Uterus (tissue), 2 donors: ENCODE measurements around the gene KIF26B.

ENCODE experiments used
- POLR2A ChIP-seq, 2 donors: fragments of 450-650 bp; IDR thresholded peaks; one replicate each; pipeline ENCODE4 v1.6.1; 2016; ENCODE audit warnings: antibody characterized with exemption in 2 of 2, mild to moderate bottlenecking in 1 of 2, moderate library complexity in 1 of 2
- TF ChIP-seq, protein P1 (sequence below), 4 experiments: fragments of 200-600 bp in 2 of 4; fragments of 450-650 bp in 2 of 4; sonication (generic) in 2 of 4; IDR thresholded peaks; one replicate each; pipeline ENCODE4 v1.5.1; 2016 to 2019; ENCODE audit warnings: antibody characterized with exemption in 4 of 4, mild to moderate bottlenecking in 2 of 4, moderate library complexity in 1 of 4

DNA sequence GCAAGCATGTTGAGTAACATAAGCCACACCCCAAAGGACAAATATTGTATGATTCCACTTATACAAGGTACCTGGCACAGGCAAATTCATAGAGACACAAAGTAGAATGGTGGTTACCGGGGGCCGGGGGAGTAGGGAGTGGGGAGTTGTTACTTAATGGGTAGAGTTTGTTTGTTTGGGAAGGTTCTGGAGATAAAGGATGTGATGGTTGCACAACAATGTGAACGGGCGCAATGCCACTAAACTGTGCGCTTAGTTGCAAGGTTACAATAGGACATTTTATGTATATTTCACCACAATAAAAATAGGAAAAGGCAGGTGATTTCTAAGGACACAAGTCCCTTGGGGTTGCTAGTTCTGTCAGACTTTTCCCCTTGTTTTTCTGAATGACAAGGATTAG is 516.6 kb downstream of the KIF26B start:
- TF ChIP-seq, protein P1, sequence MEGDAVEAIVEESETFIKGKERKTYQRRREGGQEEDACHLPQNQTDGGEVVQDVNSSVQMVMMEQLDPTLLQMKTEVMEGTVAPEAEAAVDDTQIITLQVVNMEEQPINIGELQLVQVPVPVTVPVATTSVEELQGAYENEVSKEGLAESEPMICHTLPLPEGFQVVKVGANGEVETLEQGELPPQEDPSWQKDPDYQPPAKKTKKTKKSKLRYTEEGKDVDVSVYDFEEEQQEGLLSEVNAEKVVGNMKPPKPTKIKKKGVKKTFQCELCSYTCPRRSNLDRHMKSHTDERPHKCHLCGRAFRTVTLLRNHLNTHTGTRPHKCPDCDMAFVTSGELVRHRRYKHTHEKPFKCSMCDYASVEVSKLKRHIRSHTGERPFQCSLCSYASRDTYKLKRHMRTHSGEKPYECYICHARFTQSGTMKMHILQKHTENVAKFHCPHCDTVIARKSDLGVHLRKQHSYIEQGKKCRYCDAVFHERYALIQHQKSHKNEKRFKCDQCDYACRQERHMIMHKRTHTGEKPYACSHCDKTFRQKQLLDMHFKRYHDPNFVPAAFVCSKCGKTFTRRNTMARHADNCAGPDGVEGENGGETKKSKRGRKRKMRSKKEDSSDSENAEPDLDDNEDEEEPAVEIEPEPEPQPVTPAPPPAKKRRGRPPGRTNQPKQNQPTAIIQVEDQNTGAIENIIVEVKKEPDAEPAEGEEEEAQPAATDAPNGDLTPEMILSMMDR (IDR thresholded peaks at IDR 0.05): no peak
- no peak for TF ChIP-seq POLR2A (IDR thresholded peaks at IDR 0.05)
